GM12865 (cell line): ENCODE data around the gene LRFN2.

ENCODE experiments used
- DNase-seq: peaks from one replicate; pipeline ENCODE4 v3.0.0; 2010; ENCODE audit warnings: low read depth
- H3K4me3 ChIP-seq: 2 replicates; pipeline ENCODE4 v1.5.1; 2011; ENCODE audit warnings: mild to moderate bottlenecking, low read depth, low read length, control low read depth
- CTCF ChIP-seq: IDR thresholded peaks from 2 replicates; pipeline ENCODE4 v1.5.1; 2011; ENCODE audit warnings: low read length, control low read depth, low read depth, inconsistent platforms; ENCODE audit not compliant: insufficient read depth; ENCODE audit errors: missing control alignments

Gene LRFN2

DNA sequence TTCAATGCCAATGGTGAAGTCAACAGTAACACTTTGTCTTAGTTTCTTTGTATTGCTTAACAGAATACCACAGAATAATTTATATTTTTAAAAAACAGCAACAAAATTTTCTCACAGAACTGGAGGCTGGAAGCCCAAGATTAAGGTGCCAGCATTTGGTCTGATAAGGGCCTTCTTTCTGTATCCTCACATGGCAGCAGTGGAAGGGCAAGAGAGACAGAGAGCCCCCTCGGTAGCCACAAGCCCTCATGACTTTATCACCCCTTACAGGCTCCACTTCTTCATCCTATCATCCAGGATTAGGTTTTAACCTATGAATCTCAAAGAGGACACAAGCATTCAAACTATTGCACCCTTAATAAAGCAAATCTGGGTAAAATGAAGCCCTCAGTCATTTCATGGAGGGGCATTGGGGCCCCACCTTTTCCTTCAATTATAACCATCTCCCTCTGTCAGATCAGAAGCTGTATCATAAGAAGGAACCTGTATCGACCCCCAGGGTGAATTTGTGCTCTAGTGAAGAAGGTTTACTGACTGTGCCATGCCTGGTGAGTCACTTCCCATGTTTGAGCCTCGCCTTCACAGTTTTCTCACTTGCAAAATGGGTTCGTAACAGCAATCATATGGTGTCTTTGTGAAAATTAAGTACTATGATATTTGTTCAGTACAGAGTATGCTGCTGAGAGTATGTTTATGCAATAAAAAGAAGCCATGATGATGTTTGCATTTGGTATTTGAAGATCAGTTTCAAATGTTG lies 178.2 kb downstream of the LRFN2 start:
- no peak for TF ChIP-seq CTCF
- H3K4me3 ChIP-seq: no peak overlapping the region
- DNase-seq: no peak

GRCh38 chr6:40407239-40407638 lies 179.9 kb downstream of the LRFN2 start:
- H3K4me3 ChIP-seq: no peak overlapping the region
- DNase-seq: no peak
- TF ChIP-seq CTCF: no peak

DNA sequence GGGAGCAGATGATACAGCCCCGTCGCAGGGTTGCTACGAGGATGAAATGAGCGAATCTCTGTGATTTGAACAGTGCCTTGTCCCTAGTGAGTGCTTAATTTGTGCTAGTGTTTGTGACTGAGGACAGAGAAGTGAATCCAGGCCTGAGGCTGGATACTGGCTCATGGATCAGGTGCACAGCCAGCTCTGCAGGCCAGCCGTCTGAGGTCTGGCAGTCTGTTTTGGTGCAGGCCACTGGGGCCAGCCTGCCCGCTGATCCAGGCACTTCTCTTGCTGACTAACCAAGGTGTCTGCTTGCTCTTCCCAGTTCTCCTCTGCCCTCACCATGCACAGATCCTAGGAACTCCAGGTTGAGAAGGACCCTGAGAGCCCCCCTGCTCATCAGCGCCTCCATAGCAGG lies 181.0 kb downstream of the LRFN2 start:
- DNase-seq: no peak
- no peak overlapping the region for H3K4me3 ChIP-seq
- no peak for TF ChIP-seq CTCF

DNA sequence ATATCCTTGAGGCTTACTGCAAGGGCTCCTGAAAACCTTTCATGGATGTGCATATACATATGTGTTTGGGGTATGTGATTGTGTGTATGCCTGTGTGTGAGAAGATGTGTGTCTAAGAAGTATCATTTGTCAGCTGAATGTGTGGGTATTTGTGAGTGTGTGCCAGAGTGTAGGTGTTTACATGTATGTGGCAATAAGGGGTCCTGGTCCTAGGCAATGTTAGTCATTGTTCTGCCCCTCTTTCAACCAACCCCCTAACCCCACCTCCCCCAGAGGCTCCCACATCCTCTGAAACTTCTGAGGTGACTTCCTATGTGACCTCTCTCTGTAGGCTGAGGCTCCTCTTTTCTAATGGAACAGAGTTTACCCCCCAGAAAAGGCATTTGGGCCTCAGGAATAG lies 186.4 kb downstream of the LRFN2 start:
- H3K4me3 ChIP-seq: no peak overlapping the region
- no peak for TF ChIP-seq CTCF
- no peak for DNase-seq

GRCh38 chr6:40399888-40400457 lies 187.2 kb downstream of the LRFN2 start:
- no peak overlapping the region for H3K4me3 ChIP-seq
- no peak for TF ChIP-seq CTCF
- DNase-seq: no peak

DNA sequence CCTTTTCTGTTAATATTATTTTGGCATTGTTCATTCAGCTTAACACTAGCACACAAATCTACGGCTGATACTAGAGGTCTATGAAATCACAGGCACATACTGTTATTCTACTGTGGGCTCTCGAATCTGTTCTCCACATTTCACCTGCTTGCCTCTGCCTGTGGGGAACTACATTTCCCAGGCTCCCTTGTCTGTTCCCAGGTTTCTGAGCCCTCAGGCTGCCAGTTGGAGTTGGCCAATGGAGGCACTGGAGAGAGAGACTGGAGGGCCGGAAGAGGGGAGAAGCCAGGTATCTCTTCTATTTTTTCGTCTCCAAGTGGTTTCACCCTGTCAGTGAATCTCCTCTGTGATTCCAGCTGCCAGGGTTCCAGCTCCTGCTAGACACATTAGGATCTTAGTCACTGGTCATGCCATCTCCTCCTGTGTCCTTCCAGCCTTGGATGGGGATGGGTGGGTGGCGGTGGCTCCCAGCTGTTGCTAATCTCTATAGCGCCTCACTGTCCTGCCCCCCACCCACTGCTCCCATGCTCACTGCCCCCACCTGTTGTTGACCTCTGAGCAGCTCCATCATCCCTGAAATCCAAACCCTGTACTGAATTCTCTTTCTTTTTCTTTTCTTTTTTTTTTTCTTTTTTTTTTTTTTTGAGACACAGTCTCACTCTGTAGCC lies 188.2 kb downstream of the LRFN2 start:
- DNase-seq: no peak
- no peak overlapping the region for H3K4me3 ChIP-seq
- TF ChIP-seq CTCF: no peak
